NCI-H748 (cell line): ENCODE results near the gene TWIST2.
A peak's percentile ranks its signal among the peaks of the same experiment; 100 is the strongest.

Experiments
- DNase-seq: peaks from one replicate; lab custom pipeline; 2025; ENCODE audit not compliant: unreplicated experiment; lab: John Stamatoyannopoulos, UW

Gene TWIST2

GRCh38 chr2:238903141-238903540 lies 55.3 kb downstream of the TWIST2 start:
- DNase-seq: no peak

- no peak for DNase-seq
Observed at GRCh38 chr2:238904177-238904576, 56.3 kb downstream of the TWIST2 start.

GRCh38 chr2:238904716-238905115 lies 56.8 kb downstream of the TWIST2 start:
- DNase-seq: no peak

- no peak for DNase-seq
Observed at GRCh38 chr2:238905224-238905623, 57.3 kb downstream of the TWIST2 start.

GRCh38 chr2:238905644-238906043 lies 57.8 kb downstream of the TWIST2 start:
- no peak for DNase-seq

- no peak for DNase-seq
Observed at GRCh38 chr2:238906254-238906935, 58.5 kb downstream of the TWIST2 start.

GRCh38 chr2:238906936-238907716 lies 59.2 kb downstream of the TWIST2 start:
- no peak for DNase-seq

GRCh38 chr2:238907717-238908173 lies 59.9 kb downstream of the TWIST2 start:
- DNase-seq: no peak

- no peak for DNase-seq
Observed at GRCh38 chr2:238908960-238909951, 61.4 kb downstream of the TWIST2 start.

GRCh38 chr2:238910751-238911351 lies 63.0 kb downstream of the TWIST2 start:
- DNase-seq: peak; percentile 50

- no peak for DNase-seq
Observed at GRCh38 chr2:238911376-238912227, 63.7 kb downstream of the TWIST2 start.

- no peak for DNase-seq
Observed at GRCh38 chr2:238912228-238912915, 64.5 kb downstream of the TWIST2 start.

GRCh38 chr2:238912916-238913875 lies 65.3 kb downstream of the TWIST2 start:
- DNase-seq: no peak

- no peak for DNase-seq
Observed at GRCh38 chr2:238913931-238914647, 66.2 kb downstream of the TWIST2 start.

GRCh38 chr2:238914648-238915015 lies 66.7 kb downstream of the TWIST2 start:
- no peak for DNase-seq

GRCh38 chr2:238915196-238915595 lies 67.3 kb downstream of the TWIST2 start:
- DNase-seq: no peak

GRCh38 chr2:238915596-238915995 lies 67.7 kb downstream of the TWIST2 start:
- no peak for DNase-seq
